ENCODE data around the gene RLN2. TPM values are rescaled to one million over a fixed set of nuclear protein-coding genes. Genes with fewer than 3 reads are reported as not detected.
"Not testable (repeated sequence)": the region's sequence is repeated elsewhere in the genome, so short reads cannot be mapped to it uniquely, and the experiment has no call there.

RLN2 gene
- total RNA-seq: 1 to 10 TPM; 2.4 to 4.6 TPM

GRCh38 chr9:5303840-5304795 lies at the start of gene RLN2:
Gene RLN2 (minus strand): TSS chr9:5304716. CDS start chr9:5304580, 136 bp downstream.
- H3K36me3 Mint-ChIP-seq, H3K9me3 Mint-ChIP-seq: not testable (repeated sequence)
- peak within 1 kb of the TSS in 1 of 2 donors; percentile 78 for H3K27ac Mint-ChIP-seq
- ATAC-seq (peak; percentile 99), DNase-seq (ENCODE audit: low spot score in 2 of 2) (peak; percentile 19 to 60)

- peak overlapping the region in 1 of 2 donors; percentile 29 for H3K27ac Mint-ChIP-seq
- no peak for ATAC-seq
- DNase-seq (ENCODE audit: low spot score in 2 of 2): no peak
- H3K36me3 Mint-ChIP-seq: peaks cover 4 to 34% of the 10 kb centered on the region in 2 donors
- peaks cover 0 to 19% of the 10 kb centered on the region in 2 donors for H3K9me3 Mint-ChIP-seq
These were observed 49.7 kb upstream of the RLN2 start for GRCh38 chr9:5354184-5354583.

GRCh38 chr9:5352637-5353248 lies 48.2 kb upstream of the RLN2 start:
- Mint-ChIP-seq H3K9me3 (peaks cover 0 to 22% of the 10 kb centered on the region in 2 donors), H3K27ac (peak overlapping the region in 1 of 2 donors; percentile 29), H3K36me3 (peaks cover 4 to 27% of the 10 kb centered on the region in 2 donors)
- DNase-seq (ENCODE audit: low spot score in 2 of 2): no peak
- peak; percentile 41 to 51 for ATAC-seq

GRCh38 chr9:5338992-5339981 lies 34.8 kb upstream of the RLN2 start, which contains the start of gene RLN1:
Gene RLN1 (minus strand): TSS chr9:5339876. CDS start chr9:5339746, 130 bp downstream.
- H3K36me3 Mint-ChIP-seq, H3K9me3 Mint-ChIP-seq: not testable (repeated sequence)
- peak; percentile 99 to 100 for ATAC-seq
- peak in 1 of 2 donors; percentile 22 for DNase-seq (ENCODE audit: low spot score in 2 of 2)
- peak within 1 kb of the TSS in 1 of 2 donors; percentile 77 for H3K27ac Mint-ChIP-seq

GRCh38 chr9:5336688-5337087 lies 32.2 kb upstream of the RLN2 start:
- Mint-ChIP-seq H3K9me3 (no peaks in the 10 kb centered on the region), H3K27ac (peak overlapping the region in 1 of 2 donors; percentile 48), H3K36me3 (peaks cover 7 to 8% of the 10 kb centered on the region in 2 donors)
- DNase-seq (ENCODE audit: low spot score in 2 of 2) (no peak), ATAC-seq (no peak)

GRCh38 chr9:5331276-5331675 lies 26.8 kb upstream of the RLN2 start:
- ATAC-seq; DNase-seq (ENCODE audit: low spot score in 2 of 2); H3K9me3 Mint-ChIP-seq; H3K27ac Mint-ChIP-seq: not testable (repeated sequence)
- peaks cover 27 to 34% of the 10 kb centered on the region in 2 donors for H3K36me3 Mint-ChIP-seq

DNA sequence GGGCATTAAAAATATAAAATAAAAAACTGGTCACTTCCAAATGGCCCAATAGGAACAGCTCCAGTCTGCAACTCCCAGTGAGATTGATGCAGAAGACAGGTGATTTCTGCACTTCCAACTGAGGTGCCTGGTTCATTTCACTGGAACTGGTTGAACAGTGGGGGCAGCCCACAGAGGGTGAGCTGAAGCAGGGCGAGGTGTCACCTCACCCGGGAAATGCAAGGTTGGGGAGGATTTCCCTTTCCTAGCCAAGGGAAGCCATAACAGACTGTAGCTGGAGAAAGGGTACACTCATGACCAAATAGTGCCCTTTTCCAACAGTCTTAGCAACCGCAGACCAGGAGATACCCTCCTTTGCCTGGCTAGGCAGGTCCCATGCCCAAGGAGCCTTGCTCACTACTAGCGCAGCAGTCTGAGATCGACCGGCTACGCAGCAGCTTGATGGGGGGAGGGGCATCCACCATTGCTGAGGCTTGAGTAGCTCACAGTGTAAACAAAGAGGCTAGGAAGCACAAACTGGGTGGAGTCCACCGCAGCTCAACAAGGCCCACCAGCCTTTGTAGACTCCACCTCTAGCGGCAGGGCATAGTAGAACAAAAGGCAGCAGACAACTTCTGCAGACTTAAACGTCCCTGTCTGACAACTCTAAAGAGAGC lies 22.5 kb upstream of the RLN2 start:
- peak overlapping the region in 1 of 2 donors; percentile 12 for H3K27ac Mint-ChIP-seq
- ATAC-seq (no peak), DNase-seq (ENCODE audit: low spot score in 2 of 2) (no peak)
- peaks cover 20 to 30% of the 10 kb centered on the region in 2 donors for H3K36me3 Mint-ChIP-seq
- no peaks in the 10 kb centered on the region for H3K9me3 Mint-ChIP-seq

DNA sequence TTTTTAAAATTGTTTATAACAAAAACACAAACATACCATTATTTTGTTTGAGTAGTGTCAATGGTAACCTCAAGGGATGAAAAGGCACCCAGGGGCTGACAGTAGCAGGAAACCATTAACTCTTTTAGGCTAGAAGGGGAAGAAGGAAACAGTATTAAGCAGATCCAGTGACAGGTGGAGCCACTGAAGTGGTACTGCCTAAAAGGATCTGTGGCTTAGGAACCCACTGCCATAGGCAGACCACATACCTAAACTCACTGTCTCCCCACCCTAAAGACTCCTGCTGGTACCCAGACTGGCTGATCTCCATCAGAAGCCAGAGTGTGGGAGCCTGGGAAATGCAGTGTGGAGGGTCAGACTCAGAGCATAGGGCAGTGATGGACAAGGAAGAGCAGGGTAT lies 21.7 kb upstream of the RLN2 start:
- no peak for ATAC-seq
- peak overlapping the region in 1 of 2 donors; percentile 12 for H3K27ac Mint-ChIP-seq
- H3K36me3 Mint-ChIP-seq: peaks cover 16 to 30% of the 10 kb centered on the region in 2 donors
- no peaks in the 10 kb centered on the region for H3K9me3 Mint-ChIP-seq
- no peak for DNase-seq (ENCODE audit: low spot score in 2 of 2)

- H3K36me3 Mint-ChIP-seq: peaks cover 10 to 12% of the 10 kb centered on the region in 2 donors
- H3K27ac Mint-ChIP-seq; ATAC-seq; H3K9me3 Mint-ChIP-seq; DNase-seq (ENCODE audit: low spot score in 2 of 2): not testable (repeated sequence)
These were observed 17.1 kb upstream of the RLN2 start for GRCh38 chr9:5321601-5322000.

DNA sequence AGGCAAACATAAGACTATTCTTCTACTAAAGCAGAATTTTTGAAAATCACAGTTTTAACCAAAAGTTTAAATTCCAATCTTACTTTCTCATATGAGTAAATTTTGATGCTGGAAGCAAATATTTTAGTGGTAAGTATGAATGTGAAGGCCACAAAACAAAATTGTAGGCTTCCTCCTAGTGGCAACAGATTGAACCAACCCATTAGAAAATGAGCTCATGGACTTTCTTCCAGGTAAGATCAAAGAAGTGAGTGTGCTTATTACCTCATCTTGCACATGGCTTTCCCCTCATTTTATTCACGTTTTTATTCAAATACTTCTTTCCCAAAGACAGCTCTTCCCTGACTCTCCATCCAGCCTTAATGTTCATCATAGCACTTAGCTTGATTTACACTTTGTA lies 16.5 kb upstream of the RLN2 start:
- ATAC-seq (no peak), DNase-seq (ENCODE audit: low spot score in 2 of 2) (no peak)
- Mint-ChIP-seq H3K9me3 (no peaks in the 10 kb centered on the region), H3K27ac (no peak overlapping the region), H3K36me3 (peaks cover 12 to 18% of the 10 kb centered on the region in 2 donors)

DNA sequence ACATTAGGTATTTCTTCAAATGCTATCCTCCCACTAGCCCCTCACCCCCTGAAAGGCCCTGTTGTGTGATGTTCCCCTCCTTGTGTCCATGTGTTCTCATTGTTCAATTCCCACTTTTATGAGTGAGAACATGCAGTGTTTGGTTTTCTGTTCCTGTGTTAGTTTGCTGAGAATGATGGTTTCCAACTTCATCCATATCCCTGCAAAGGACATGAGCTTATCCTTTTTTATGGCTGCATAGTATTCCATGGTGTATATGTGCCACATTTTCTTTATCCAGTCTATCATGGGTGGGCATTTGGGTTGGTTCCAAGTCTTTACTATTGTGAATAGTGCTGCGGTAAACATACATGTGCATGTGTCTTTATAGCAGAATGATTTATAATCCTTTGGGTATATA lies 11.9 kb upstream of the RLN2 start:
- Mint-ChIP-seq H3K36me3 (peaks cover 23 to 35% of the 10 kb centered on the region in 2 donors), H3K9me3 (peaks cover 6 to 12% of the 10 kb centered on the region in 2 donors)
- ATAC-seq; DNase-seq (ENCODE audit: low spot score in 2 of 2); H3K27ac Mint-ChIP-seq: not testable (repeated sequence)

- Mint-ChIP-seq H3K36me3 (peaks cover 26 to 35% of the 10 kb centered on the region in 2 donors), H3K9me3 (peaks cover 6 to 12% of the 10 kb centered on the region in 2 donors), H3K27ac (no peak overlapping the region)
- DNase-seq (ENCODE audit: low spot score in 2 of 2): no peak
- ATAC-seq: no peak
These were observed 10.8 kb upstream of the RLN2 start for GRCh38 chr9:5315187-5315923.

DNA sequence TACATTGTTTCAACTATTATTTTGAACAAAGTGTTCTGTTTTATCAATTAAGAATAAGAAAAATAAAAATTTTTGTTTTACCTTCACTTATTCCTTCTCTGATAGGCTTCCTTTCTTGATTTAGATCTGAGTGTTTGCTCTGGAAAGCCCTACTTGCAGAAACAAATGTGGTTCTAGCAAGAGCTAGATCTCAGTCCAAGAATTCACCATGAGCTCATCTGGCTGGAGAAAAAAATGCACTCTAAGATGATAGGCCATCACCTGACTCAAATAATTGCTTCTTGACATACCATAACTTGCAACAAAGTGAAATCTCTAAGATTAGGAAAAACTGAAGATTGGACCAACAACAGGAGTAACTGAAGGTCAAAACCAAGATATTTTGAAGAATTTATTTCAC lies 6.3 kb upstream of the RLN2 start:
- Mint-ChIP-seq H3K9me3 (peaks cover 6 to 12% of the 10 kb centered on the region in 2 donors), H3K36me3 (peaks cover 16% of the 10 kb centered on the region in 2 donors), H3K27ac (no peak overlapping the region)
- DNase-seq (ENCODE audit: low spot score in 2 of 2): no peak
- ATAC-seq: no peak

- no peak for DNase-seq (ENCODE audit: low spot score in 2 of 2)
- no peak for ATAC-seq
- Mint-ChIP-seq H3K9me3 (no peaks in the 10 kb centered on the region), H3K36me3 (no peaks in the 10 kb centered on the region), H3K27ac (no peak overlapping the region)
These were observed 1.2 kb upstream of the RLN2 start for GRCh38 chr9:5305741-5306140.

GRCh38 chr9:5301544-5301943 lies 3.0 kb downstream of the RLN2 start:
- DNase-seq (ENCODE audit: low spot score in 2 of 2) (no peak), ATAC-seq (no peak)
- Mint-ChIP-seq H3K36me3 (peaks cover 7% of the 10 kb centered on the region in 2 donors), H3K9me3 (peaks cover 0 to 7% of the 10 kb centered on the region in 2 donors), H3K27ac (peak overlapping the region; percentile 17 to 75)

Data from activated naive CD4-positive, alpha-beta T cell treated with anti-CD3 and anti-CD28 coated beads, Interleukin-2, amount 50 U/mL, for 72 hours (primary cell).